Endothelial cell (in vitro differentiated cells): Measurements from ENCODE around the gene KCNH6. TPM values are rescaled to one million over a fixed set of nuclear protein-coding genes. Genes with fewer than 3 reads are reported as not detected.

Source experiments
- DNase-seq: peaks from one replicate; pipeline ENCODE4 v3.0.0; 2021; ENCODE audit warnings: low spot score
- H3K27ac Mint-ChIP-seq: one replicate; pipeline ENCODE4 v1.8.0; 2021; ENCODE audit warnings: mixed read lengths, inconsistent platforms; ENCODE audit not compliant: unreplicated experiment
- H3K27me3 Mint-ChIP-seq: one replicate; pipeline ENCODE4 v1.8.0; 2021; ENCODE audit warnings: mild to moderate bottlenecking, moderate library complexity, mixed read lengths, inconsistent platforms; ENCODE audit not compliant: unreplicated experiment
- H3K36me3 Mint-ChIP-seq: one replicate; pipeline ENCODE4 v1.8.0; 2021; ENCODE audit warnings: mild to moderate bottlenecking, low read depth, mixed read lengths, inconsistent platforms; ENCODE audit not compliant: unreplicated experiment
- H3K4me1 Mint-ChIP-seq: one replicate; pipeline ENCODE4 v1.8.0; 2021; ENCODE audit warnings: mild to moderate bottlenecking, mixed read lengths, inconsistent platforms; ENCODE audit not compliant: unreplicated experiment
- H3K4me3 Mint-ChIP-seq: one replicate; pipeline ENCODE4 v1.8.0; 2021; ENCODE audit warnings: mild to moderate bottlenecking, mixed read lengths, inconsistent platforms; ENCODE audit not compliant: unreplicated experiment
- H3K9me3 Mint-ChIP-seq: one replicate; pipeline ENCODE4 v1.8.0; 2021; ENCODE audit warnings: mixed read lengths, inconsistent platforms; ENCODE audit not compliant: unreplicated experiment
- total RNA-seq: library from RNA; stranded (reverse); fragmentation: NEBNext Ultra II Directional; extraction: Animal tissue kit (Norgen Biotek cat#: 25700); gene quantifications from one replicate; pipeline ENCODE4 v1.2.1, GENCODE V29; 2021; ENCODE audit not compliant: unreplicated experiment
- TF ChIP-seq, protein P1 (sequence below): fragments of 200-600 bp; sonication (generic); IDR thresholded peaks from one replicate; pipeline ENCODE4 v1.5.0; 2021; ENCODE audit warnings: antibody characterized with exemption; ENCODE audit not compliant: unreplicated experiment

Gene KCNH6
- total RNA-seq, 1 donor from 2014 or later, result 18.6 TPM

DNA sequence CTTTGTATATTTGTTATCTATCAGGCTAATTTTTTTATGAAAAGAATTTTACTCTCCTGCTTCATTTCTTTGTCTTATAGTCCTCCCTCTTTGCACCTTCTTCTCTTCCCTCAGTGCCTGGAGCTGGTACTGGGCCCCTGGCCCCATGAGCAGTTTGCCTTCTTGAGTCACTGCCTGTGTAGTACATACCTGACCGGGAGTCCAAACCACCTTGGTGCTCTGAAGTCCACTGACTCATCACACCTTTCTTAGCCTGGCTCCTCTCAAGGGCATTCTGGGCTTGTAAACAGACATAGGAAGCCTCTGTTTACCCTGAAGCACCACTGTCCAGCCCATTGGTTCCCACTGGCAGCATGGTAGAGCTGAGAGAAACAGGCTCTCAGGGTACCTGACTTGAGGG, 66.5 kb downstream of the KCNH6 start:
- DNase-seq, result no peak
- peaks cover 30% of the 10 kb centered on the region for H3K36me3 Mint-ChIP-seq

DNA sequence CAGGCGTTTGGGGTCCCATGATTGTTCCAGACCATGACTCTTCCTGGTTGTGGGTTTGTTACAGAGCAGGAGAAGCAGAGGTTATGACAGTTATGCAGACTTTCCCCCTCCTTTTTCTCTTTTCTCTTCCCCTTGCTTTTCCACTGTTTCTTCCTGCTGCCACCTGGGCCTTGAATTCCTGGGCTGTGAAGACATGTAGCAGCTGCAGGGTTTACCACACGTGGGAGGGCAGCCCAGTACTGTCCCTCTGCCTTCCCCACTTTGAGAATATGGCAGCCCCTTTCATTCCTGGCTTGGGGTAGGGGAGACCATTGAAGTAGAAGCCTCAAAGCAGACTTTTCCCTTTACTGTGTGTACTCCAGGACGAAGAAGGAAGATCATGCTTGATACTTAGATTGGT, 69.6 kb downstream of the KCNH6 start:
- H3K4me1 Mint-ChIP-seq, result no peaks in the 10 kb centered on the region
- peaks cover 17% of the 10 kb centered on the region for H3K36me3 Mint-ChIP-seq
- H3K27ac Mint-ChIP-seq, result no peak overlapping the region
- no peak overlapping the region for H3K4me3 Mint-ChIP-seq
- H3K27me3 Mint-ChIP-seq, result peaks cover 5% of the 10 kb centered on the region
- no peak for DNase-seq
- H3K9me3 Mint-ChIP-seq, result no peaks in the 10 kb centered on the region
- TF ChIP-seq, protein P1, sequence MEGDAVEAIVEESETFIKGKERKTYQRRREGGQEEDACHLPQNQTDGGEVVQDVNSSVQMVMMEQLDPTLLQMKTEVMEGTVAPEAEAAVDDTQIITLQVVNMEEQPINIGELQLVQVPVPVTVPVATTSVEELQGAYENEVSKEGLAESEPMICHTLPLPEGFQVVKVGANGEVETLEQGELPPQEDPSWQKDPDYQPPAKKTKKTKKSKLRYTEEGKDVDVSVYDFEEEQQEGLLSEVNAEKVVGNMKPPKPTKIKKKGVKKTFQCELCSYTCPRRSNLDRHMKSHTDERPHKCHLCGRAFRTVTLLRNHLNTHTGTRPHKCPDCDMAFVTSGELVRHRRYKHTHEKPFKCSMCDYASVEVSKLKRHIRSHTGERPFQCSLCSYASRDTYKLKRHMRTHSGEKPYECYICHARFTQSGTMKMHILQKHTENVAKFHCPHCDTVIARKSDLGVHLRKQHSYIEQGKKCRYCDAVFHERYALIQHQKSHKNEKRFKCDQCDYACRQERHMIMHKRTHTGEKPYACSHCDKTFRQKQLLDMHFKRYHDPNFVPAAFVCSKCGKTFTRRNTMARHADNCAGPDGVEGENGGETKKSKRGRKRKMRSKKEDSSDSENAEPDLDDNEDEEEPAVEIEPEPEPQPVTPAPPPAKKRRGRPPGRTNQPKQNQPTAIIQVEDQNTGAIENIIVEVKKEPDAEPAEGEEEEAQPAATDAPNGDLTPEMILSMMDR, result no peak

More for the DNA sequence above, 66.5 kb downstream of the KCNH6 start:
- TF ChIP-seq, protein P1, result no peak
- no peak overlapping the region for H3K4me3 Mint-ChIP-seq
- H3K27ac Mint-ChIP-seq, result no peak overlapping the region
- no peaks in the 10 kb centered on the region for H3K9me3 Mint-ChIP-seq
- H3K4me1 Mint-ChIP-seq, result no peaks in the 10 kb centered on the region
- H3K27me3 Mint-ChIP-seq, result peaks cover 5% of the 10 kb centered on the region

DNA sequence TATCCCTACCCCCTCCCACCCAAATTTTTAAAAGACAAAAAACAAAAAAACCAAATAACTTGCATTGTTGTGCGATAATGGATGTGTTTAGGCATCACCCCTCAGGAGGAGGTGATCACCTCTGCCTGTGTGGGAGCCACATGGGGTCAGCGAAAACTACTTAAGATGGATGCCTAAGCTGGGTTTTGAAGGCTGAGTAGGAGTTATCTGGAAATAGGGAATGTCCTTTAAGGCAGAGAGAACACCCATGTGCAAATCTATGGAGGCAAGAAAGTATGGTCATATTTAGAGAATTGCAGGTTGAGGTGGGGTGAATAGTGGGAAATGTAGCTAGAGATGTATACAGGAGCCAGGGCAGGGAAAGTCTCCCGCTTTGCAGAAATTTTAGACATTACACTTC, 72.0 kb downstream of the KCNH6 start:
- Mint-ChIP-seq H3K36me3 (peaks cover 7% of the 10 kb centered on the region), H3K4me1 (peaks cover 2% of the 10 kb centered on the region), H3K4me3 (no peak overlapping the region), H3K9me3 (no peaks in the 10 kb centered on the region), H3K27me3 (peaks cover 4% of the 10 kb centered on the region), H3K27ac (no peak overlapping the region)
- TF ChIP-seq, protein P1, result no peak
- no peak for DNase-seq

Other genes with a start within 250 kb of the KCNH6 start
- 57.3 TPM for gene CYB561, start 77.1 kb upstream of the KCNH6 start, total RNA-seq
- gene ACE, start 46.3 kb upstream of the KCNH6 start, total RNA-seq, result 44.8 TPM
- gene DCAF7, start 27.1 kb downstream of the KCNH6 start, total RNA-seq, result 123 TPM
- 19.4 TPM for gene TACO1, start 77.5 kb downstream of the KCNH6 start, total RNA-seq
- gene MAP3K3, start 99.1 kb downstream of the KCNH6 start, total RNA-seq, result 112 TPM
- 132 TPM for gene LIMD2, start 176.8 kb downstream of the KCNH6 start, total RNA-seq
- 51.8 TPM for gene STRADA, start 218.4 kb downstream of the KCNH6 start, total RNA-seq